HepG2 (cell line): ENCODE measurements around the gene MOV10L1. TPM values are rescaled to one million over a fixed set of nuclear protein-coding genes. Genes with fewer than 3 reads are reported as not detected.

ENCODE experiments used
- GZF1 ChIP-seq: sonication (generic); formaldehyde crosslinking; IDR thresholded peaks from 2 replicates; pipeline ENCODE4 v1.5.1; 2020; ENCODE audit warnings: mild to moderate bottlenecking, missing genetic modification reagents
- ISL2 ChIP-seq: sonication (generic); formaldehyde crosslinking; IDR thresholded peaks from 2 replicates; pipeline ENCODE4 v1.5.0; 2020; ENCODE audit warnings: missing genetic modification reagents
- MLXIP ChIP-seq: sonication (generic); formaldehyde crosslinking; IDR thresholded peaks from 2 replicates; pipeline ENCODE4 v1.9.0; 2021; ENCODE audit warnings: missing genetic modification reagents, borderline replicate concordance
- PAXIP1 ChIP-seq: sonication (generic); formaldehyde crosslinking; conservative IDR thresholded peaks from 2 replicates; pipeline ENCODE4 v1.4.0; 2020; ENCODE audit warnings: mild to moderate bottlenecking, missing genetic modification reagents, moderate library complexity
- SALL1 ChIP-seq: sonication (generic); formaldehyde crosslinking; IDR thresholded peaks from 2 replicates; pipeline ENCODE4 v1.8.0; 2022; ENCODE audit warnings: mild to moderate bottlenecking, missing genetic modification reagents
- SMARCC2 ChIP-seq: fragments of 450-650 bp; IDR thresholded peaks from 2 replicates; pipeline ENCODE4 v1.6.1; 2017; ENCODE audit warnings: antibody characterized with exemption, mild to moderate bottlenecking
- TSC22D2 ChIP-seq: sonication (generic); formaldehyde crosslinking; IDR thresholded peaks from 2 replicates; pipeline ENCODE4 v1.5.1; 2020; ENCODE audit warnings: missing genetic modification reagents, mild to moderate bottlenecking, borderline replicate concordance
- YEATS4 ChIP-seq: sonication (generic); formaldehyde crosslinking; IDR thresholded peaks from 2 replicates; pipeline ENCODE4 v1.4.0; 2020; ENCODE audit warnings: missing genetic modification reagents, borderline replicate concordance
- ZNF136 ChIP-seq: sonication (generic); formaldehyde crosslinking; IDR thresholded peaks from 2 replicates; pipeline ENCODE4 v1.8.1; 2022; ENCODE audit warnings: low read depth, mild to moderate bottlenecking, moderate library complexity, missing genetic modification reagents
- ZNF275 ChIP-seq: sonication (generic); formaldehyde crosslinking; IDR thresholded peaks from 2 replicates; pipeline ENCODE4 v1.8.0; 2022; ENCODE audit warnings: missing genetic modification reagents, mild to moderate bottlenecking, inconsistent platforms, borderline replicate concordance
- ZNF317 ChIP-seq: sonication (generic); formaldehyde crosslinking; IDR thresholded peaks from 2 replicates; pipeline ENCODE4 v1.5.0; 2020; ENCODE audit warnings: mild to moderate bottlenecking, missing genetic modification reagents
- ZNF329 ChIP-seq: sonication (generic); formaldehyde crosslinking; IDR thresholded peaks from 2 replicates; pipeline ENCODE4 v1.9.0; 2021; ENCODE audit warnings: low read depth, mild to moderate bottlenecking, missing genetic modification reagents
- ZNF580 ChIP-seq: IDR thresholded peaks from 2 replicates; pipeline ENCODE4 v1.6.1; 2016; ENCODE audit warnings: low read depth, borderline replicate concordance
- ZNF687 ChIP-seq: sonication (generic); formaldehyde crosslinking; IDR thresholded peaks from 2 replicates; pipeline ENCODE4 v1.5.1; 2020; ENCODE audit warnings: mild to moderate bottlenecking, missing genetic modification reagents, moderate library complexity
- ZNF709 ChIP-seq: sonication (generic); formaldehyde crosslinking; IDR thresholded peaks from 2 replicates; pipeline ENCODE4 v1.5.0; 2020; ENCODE audit warnings: mild to moderate bottlenecking, missing genetic modification reagents
- ZNF780A ChIP-seq: sonication (generic); formaldehyde crosslinking; IDR thresholded peaks from 2 replicates; pipeline ENCODE4 v1.8.0; 2022; ENCODE audit warnings: mild to moderate bottlenecking, missing genetic modification reagents, moderate library complexity
- ZNF782 ChIP-seq: sonication (generic); formaldehyde crosslinking; IDR thresholded peaks from 2 replicates; pipeline ENCODE4 v1.4.0; 2020; ENCODE audit warnings: missing genetic modification reagents, mild to moderate bottlenecking, borderline replicate concordance
- ZZZ3 ChIP-seq: sonication (generic); formaldehyde crosslinking; IDR thresholded peaks from 2 replicates; pipeline ENCODE4 v1.4.0; 2020; ENCODE audit warnings: missing genetic modification reagents, mild to moderate bottlenecking, borderline replicate concordance
- polyA plus RNA-seq, 8 experiments: library from polyadenylated mRNA; depleted of rRNA in 3 of 8; stranded (reverse) in 7 of 8; unstranded in 1 of 8; fragments of >200 nt; fragmentation: Illumina TruSeq in 4 of 8; extraction: Trizol in 4 of 8; gene quantifications; 2 replicates each; pipeline versions ENCODE4 v1.2.1 to v1.2.3, GENCODE V29; 2011 to 2016; ENCODE audit warnings: low read depth in 4 of 8, missing spikeins in 1 of 8, mixed read lengths in 1 of 8; ENCODE audit not compliant: insufficient read depth in 1 of 8
- total RNA-seq, 5 experiments: library from RNA; depleted of rRNA; stranded (reverse); fragments of >200 nt; fragmentation: Illumina TruSeq; extraction: Trizol; gene quantifications; 2 replicates each; pipeline ENCODE4 v1.2.3, GENCODE V29; 2016; ENCODE audit warnings: low read depth in 1 of 5

The MOV10L1 gene
- total and polyA plus RNA-seq, 2 of the 13 experiments (the other 11 are each of a cell fraction or from before 2014, with no cell fraction given), result 0.11 to 0.12 TPM

GRCh38 chr22:50186181-50186714 lies 96.4 kb downstream of the MOV10L1 start (continued):
- TF ChIP-seq PAXIP1 (no peak), ISL2 (CRISPR knock-in tag) (no peak), ZNF780A (CRISPR knock-in tag) (no peak), SMARCC2 (no peak), ZZZ3 (no peak), TSC22D2 (no peak), ZNF329 (no peak), SALL1 (CRISPR knock-in tag) (no peak), ZNF275 (CRISPR knock-in tag) (no peak), ZNF709 (CRISPR knock-in tag) (no peak), ZNF580 (CRISPR knock-in tag) (no peak), ZNF317 (no peak), ZNF687 (CRISPR knock-in tag) (peak; percentile 44; the same call in 1 of the 2 replicates), MLXIP (CRISPR knock-in tag) (no peak), GZF1 (no peak), ZNF136 (CRISPR knock-in tag) (no peak), YEATS4 (no peak), ZNF782 (CRISPR knock-in tag) (no peak)
